Measurements from ENCODE around the gene PRDX1.

DNA sequence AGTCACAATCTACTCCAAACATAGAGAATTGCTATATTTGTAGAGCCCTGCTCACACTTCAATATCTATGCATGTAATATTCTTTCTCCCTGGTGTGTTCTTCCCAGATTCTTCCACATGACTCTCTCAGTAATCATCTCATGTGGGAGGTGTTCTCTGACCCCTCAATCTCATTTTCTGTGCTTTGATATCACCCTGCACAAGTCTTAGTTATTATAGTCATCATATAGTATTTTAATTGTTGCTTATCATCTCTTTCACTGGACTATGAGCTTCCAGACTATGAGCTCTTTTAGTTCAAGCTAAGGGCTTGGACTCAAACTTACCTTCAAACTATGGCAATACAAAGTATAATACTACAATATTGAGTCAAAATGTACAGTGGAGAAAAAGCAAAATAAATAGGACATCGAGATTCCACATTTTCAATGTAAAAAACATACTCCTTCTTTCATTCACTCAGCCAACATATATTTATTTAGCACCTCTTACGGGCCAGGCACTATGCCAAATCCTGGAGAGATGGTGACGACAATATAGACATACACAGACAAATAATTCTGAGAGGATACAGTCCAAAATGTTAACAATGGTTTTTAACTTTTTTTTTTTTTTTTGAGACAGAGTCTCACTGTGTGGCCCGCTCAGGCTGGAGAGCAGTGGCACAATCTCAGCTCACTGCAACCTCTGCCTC, 43.4 kb downstream of the PRDX1 start:
- TF ChIP-seq, protein P1, sequence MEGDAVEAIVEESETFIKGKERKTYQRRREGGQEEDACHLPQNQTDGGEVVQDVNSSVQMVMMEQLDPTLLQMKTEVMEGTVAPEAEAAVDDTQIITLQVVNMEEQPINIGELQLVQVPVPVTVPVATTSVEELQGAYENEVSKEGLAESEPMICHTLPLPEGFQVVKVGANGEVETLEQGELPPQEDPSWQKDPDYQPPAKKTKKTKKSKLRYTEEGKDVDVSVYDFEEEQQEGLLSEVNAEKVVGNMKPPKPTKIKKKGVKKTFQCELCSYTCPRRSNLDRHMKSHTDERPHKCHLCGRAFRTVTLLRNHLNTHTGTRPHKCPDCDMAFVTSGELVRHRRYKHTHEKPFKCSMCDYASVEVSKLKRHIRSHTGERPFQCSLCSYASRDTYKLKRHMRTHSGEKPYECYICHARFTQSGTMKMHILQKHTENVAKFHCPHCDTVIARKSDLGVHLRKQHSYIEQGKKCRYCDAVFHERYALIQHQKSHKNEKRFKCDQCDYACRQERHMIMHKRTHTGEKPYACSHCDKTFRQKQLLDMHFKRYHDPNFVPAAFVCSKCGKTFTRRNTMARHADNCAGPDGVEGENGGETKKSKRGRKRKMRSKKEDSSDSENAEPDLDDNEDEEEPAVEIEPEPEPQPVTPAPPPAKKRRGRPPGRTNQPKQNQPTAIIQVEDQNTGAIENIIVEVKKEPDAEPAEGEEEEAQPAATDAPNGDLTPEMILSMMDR (conservative IDR thresholded peaks at IDR 0.05; ENCODE audit: low read depth, low read length): no peak
- no peak for TF ChIP-seq EZH2 (IDR thresholded peaks at IDR 0.05; ENCODE audit: borderline replicate concordance, low read depth, low read length, poor library complexity, severe bottlenecking)

Measured in A673 (cell line).